Naive thymus-derived CD4-positive, alpha-beta T cell (primary cell): ENCODE measurements around the gene GALNT13. TPM values are rescaled to one million over a fixed set of nuclear protein-coding genes. Genes with fewer than 3 reads are reported as not detected.

Source experiments
- ATAC-seq: fragments of 150-1000 bp; cut with Tn5 transposase; 2 replicates; pipeline ENCODE4 v1.10.0; 2021; ENCODE audit warnings: mild to moderate bottlenecking, moderate library complexity
- CTCF ChIA-PET: fragments of 350-600 bp; sonication (Branson Sonifier 250); formaldehyde crosslinking; loops from one replicate; lab custom pipeline; 2021; ENCODE audit warnings: antibody characterized with exemption; lab: Charles Lee
- POLR2A ChIA-PET: fragments of 350-600 bp; sonication (Branson Sonifier 250); formaldehyde crosslinking; loops from one replicate; lab custom pipeline; 2021; ENCODE audit warnings: antibody characterized with exemption, inconsistent platforms; lab: Charles Lee
- DNase-seq, 9 donors: peaks; one replicate each; pipeline versions ENCODE4 v3.0.0 to v3.0.0-alpha.2; 2020 to 2022; ENCODE audit warnings: mixed read lengths in 1 of 9
- H3K27ac ChIP-seq: one replicate; pipeline ENCODE4 v1.7.0; 2013; ENCODE audit warnings: mild to moderate bottlenecking, low read depth, low read length, moderate library complexity
- H3K27me3 ChIP-seq, 2 donors: one replicate each; pipeline ENCODE4 v1.7.0; 2013; ENCODE audit warnings: low read length in 2 of 2, mild to moderate bottlenecking in 2 of 2, moderate library complexity in 2 of 2; ENCODE audit not compliant: control insufficient read depth in 2 of 2, insufficient read depth in 2 of 2
- H3K36me3 ChIP-seq, 3 experiments: 1 replicate in 2 of 3; 2 replicates in 1 of 3; pipeline ENCODE4 v1.7.0; 2013; ENCODE audit warnings: low read length in 3 of 3, mild to moderate bottlenecking in 3 of 3, moderate library complexity in 1 of 3; ENCODE audit not compliant: insufficient read depth in 3 of 3, control insufficient read depth in 2 of 3
- H3K4me1 ChIP-seq, 2 donors: one replicate each; pipeline ENCODE4 v1.7.0; 2013; ENCODE audit warnings: low read length in 2 of 2, mild to moderate bottlenecking in 2 of 2, moderate library complexity in 1 of 2; ENCODE audit not compliant: control insufficient read depth in 2 of 2, insufficient read depth in 2 of 2
- H3K4me3 ChIP-seq: 2 replicates; pipeline ENCODE4 v1.7.0; 2013; ENCODE audit warnings: mild to moderate bottlenecking, low read length
- H3K9me3 ChIP-seq, 3 experiments: 1 replicate in 2 of 3; 2 replicates in 1 of 3; pipeline ENCODE4 v1.7.0; 2013; ENCODE audit warnings: low read length in 3 of 3; ENCODE audit not compliant: control insufficient read depth in 2 of 3
- H3K27ac Mint-ChIP-seq, 9 donors: one replicate each; pipeline ENCODE4 v1.8.0; 2020 to 2022; ENCODE audit warnings: mixed read lengths in 9 of 9, mild to moderate bottlenecking in 8 of 9, moderate library complexity in 5 of 9, inconsistent platforms in 2 of 9
- H3K27me3 Mint-ChIP-seq, 5 donors: one replicate each; pipeline ENCODE4 v1.8.0; 2021 to 2022; ENCODE audit warnings: mixed read lengths in 5 of 5, mild to moderate bottlenecking in 1 of 5
- H3K36me3 Mint-ChIP-seq, 5 donors: one replicate each; pipeline ENCODE4 v1.8.0; 2020 to 2022; ENCODE audit warnings: mixed read lengths in 5 of 5, mild to moderate bottlenecking in 3 of 5, inconsistent platforms in 1 of 5
- H3K4me1 Mint-ChIP-seq, 7 donors: one replicate each; pipeline ENCODE4 v1.8.0; 2020 to 2022; ENCODE audit warnings: mixed read lengths in 7 of 7, mild to moderate bottlenecking in 3 of 7, inconsistent platforms in 1 of 7
- H3K4me3 Mint-ChIP-seq, 10 donors: one replicate each; pipeline ENCODE4 v1.8.0; 2020 to 2022; ENCODE audit warnings: mild to moderate bottlenecking in 10 of 10, mixed read lengths in 10 of 10, moderate library complexity in 6 of 10, inconsistent platforms in 2 of 10
- H3K9me3 Mint-ChIP-seq, 11 donors: one replicate each; pipeline ENCODE4 v1.8.0; 2020 to 2022; ENCODE audit warnings: mixed read lengths in 11 of 11, mild to moderate bottlenecking in 4 of 11, inconsistent platforms in 1 of 11, moderate library complexity in 1 of 11
- intact Hi-C, 2 donors: fragments of 100-400 bp; cut with micrococcal nuclease; formaldehyde crosslinking; loops; one replicate each; pipeline ENCODE4 v1.15.1; 2023
- polyA plus RNA-seq, 2 donors: library from polyadenylated mRNA; unstranded; fragments of 300-500 nt; fragmentation: Illumina TruSeq; gene quantifications; one replicate each; pipeline ENCODE4 v1.2.3, GENCODE V29; 2021
- total RNA-seq, 6 experiments: library from RNA in 5 of 6; stranded (reverse) in 5 of 6; gene quantifications; 1 replicate in 5 of 6; 2 replicates in 1 of 6; pipeline ENCODE4 v1.2.3 and lab custom pipeline; 2021 to 2026

Gene GALNT13
- total and polyA plus RNA-seq, 7 experiments from 2014 or later = 0.44 TPM; not detected in 6

- no peaks in the 10 kb centered on the region for H3K36me3 Mint-ChIP-seq
- POLR2A ChIA-PET = no interaction called here
- no peak overlapping the region for H3K4me3 Mint-ChIP-seq
- H3K4me1 Mint-ChIP-seq = no peaks in the 10 kb centered on the region
- intact Hi-C loops = no loop called here
- H3K27ac Mint-ChIP-seq = no peak overlapping the region
- H3K9me3 ChIP-seq = no peaks in the 10 kb centered on the region
- no peaks in the 10 kb centered on the region for H3K27me3 Mint-ChIP-seq
- peaks cover 0 to 7% (median 2%) of the 10 kb centered on the region in 11 donors for H3K9me3 Mint-ChIP-seq
- no peak for DNase-seq
- CTCF ChIA-PET = no interaction called here
- no peaks in the 10 kb centered on the region for H3K4me1 ChIP-seq
- no peak overlapping the region for H3K27ac ChIP-seq
- H3K27me3 ChIP-seq = no peaks in the 10 kb centered on the region
- ATAC-seq = no peak
- H3K4me3 ChIP-seq = no peak overlapping the region
- H3K36me3 ChIP-seq = no peaks in the 10 kb centered on the region
Measured at GRCh38 chr2:154490530-154490929, 618.8 kb downstream of the GALNT13 start.

- no peaks in the 10 kb centered on the region for H3K4me1 Mint-ChIP-seq
- ATAC-seq = no peak
- no peak overlapping the region for H3K27ac ChIP-seq
- no peaks in the 10 kb centered on the region for H3K27me3 Mint-ChIP-seq
- no peaks in the 10 kb centered on the region for H3K27me3 ChIP-seq
- no peak overlapping the region for H3K27ac Mint-ChIP-seq
- no peak overlapping the region for H3K4me3 Mint-ChIP-seq
- no peaks in the 10 kb centered on the region for H3K9me3 ChIP-seq
- H3K4me3 ChIP-seq = no peak overlapping the region
- no peaks in the 10 kb centered on the region for H3K4me1 ChIP-seq
- no peak for DNase-seq
- ChIA-PET POLR2A (no interaction called here), CTCF (no interaction called here)
- H3K9me3 Mint-ChIP-seq = peaks cover 0 to 15% (median 2%) of the 10 kb centered on the region in 11 donors
- no peaks in the 10 kb centered on the region for H3K36me3 ChIP-seq
- no peaks in the 10 kb centered on the region for H3K36me3 Mint-ChIP-seq
- intact Hi-C loops = no loop called here
Measured at GRCh38 chr2:154495455-154495868, 623.7 kb downstream of the GALNT13 start.

GRCh38 chr2:154497019-154497418 is 625.3 kb downstream of the GALNT13 start:
- CTCF ChIA-PET = no interaction called here

More at GRCh38 chr2:154497019-154497418, 625.3 kb downstream of the GALNT13 start:
- ATAC-seq (no peak), DNase-seq (no peak)
- Mint-ChIP-seq H3K27me3 (no peaks in the 10 kb centered on the region), H3K4me1 (no peaks in the 10 kb centered on the region), H3K9me3 (peaks cover 0 to 16% (median 2%) of the 10 kb centered on the region in 11 donors), H3K27ac (no peak overlapping the region), H3K4me3 (no peak overlapping the region), H3K36me3 (no peaks in the 10 kb centered on the region)
- Histone ChIP-seq H3K9me3 (no peaks in the 10 kb centered on the region), H3K27me3 (no peaks in the 10 kb centered on the region), H3K4me3 (no peak overlapping the region), H3K4me1 (no peaks in the 10 kb centered on the region), H3K27ac (no peak overlapping the region), H3K36me3 (no peaks in the 10 kb centered on the region)
- intact Hi-C loops = no loop called here
- POLR2A ChIA-PET = no interaction called here
